SK-MEL-5 (cell line): ENCODE results near the gene LRAT. TPM values are rescaled to one million over a fixed set of nuclear protein-coding genes. Genes with fewer than 3 reads are reported as not detected.
"Not testable (repeated sequence)": the region's sequence is repeated elsewhere in the genome, so short reads cannot be mapped to it uniquely, and the experiment has no call there.

ENCODE experiments used
- DNase-seq: peaks from one replicate; pipeline ENCODE4 v3.0.0-alpha.2; 2016; ENCODE audit warnings: low read depth, low spot score
- in situ Hi-C: cut with HindIII; loops from 2 replicates; pipeline ENCODE4 v1.10.0; 2016; ENCODE audit warnings: low sequenced_read_pairs, high pct_unique_total_duplicates, low pct_unique_long_range_greater_than_20kb
- polyA plus RNA-seq, 2 experiments: library from polyadenylated mRNA; depleted of rRNA; stranded (reverse); fragments of >200 nt; gene quantifications; 2 replicates each; pipeline ENCODE4 v1.2.3, GENCODE V29; 2015
- total RNA-seq: library from RNA; depleted of rRNA; stranded (reverse); fragments of >200 nt; shearing (Covaris generic); gene quantifications from 2 replicates; pipeline ENCODE4 v1.2.3, GENCODE V29; 2014; rRNA removed

LRAT gene
- 10.3 and 12.7 TPM in 2 replicates for total RNA-seq
- polyA plus RNA-seq (2015; cell fraction: cytosol; rRNA removed), result 4.5 and 11.2 TPM in 2 replicates
- polyA plus RNA-seq (2015; cell fraction: nucleus; rRNA removed), result 62.6 and 67.0 TPM in 2 replicates

- in situ Hi-C loops, result no loop called here
These were observed at the start of gene LRAT for GRCh38 chr4:154743683-154744340. LRAT (plus strand) TSS chr4:154744000; CDS start chr4:154744327, 327 bp downstream.

DNA sequence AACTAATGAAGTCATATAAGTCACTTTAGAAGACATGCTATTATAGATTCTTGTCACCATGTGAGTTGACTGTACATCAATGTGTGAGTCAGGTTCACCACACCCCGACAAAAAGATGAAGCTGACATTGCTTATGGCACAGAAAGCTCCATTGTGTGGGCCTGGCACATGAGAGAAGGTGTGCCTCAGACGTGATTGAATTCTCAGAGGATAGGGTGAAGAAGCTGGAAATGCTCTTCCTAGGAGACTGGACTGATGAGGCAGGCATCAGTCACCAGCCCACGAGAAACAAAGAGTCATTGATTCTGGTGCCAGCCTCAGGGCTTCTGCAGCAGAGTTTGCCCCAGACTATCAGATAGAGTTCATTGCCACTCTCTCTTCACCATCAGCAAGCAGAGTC, 35.9 kb upstream of the LRAT start:
- in situ Hi-C loops, result no loop called here
- peak; percentile 98 for DNase-seq

More at GRCh38 chr4:154743683-154744340, at the start of gene LRAT:
- DNase-seq, result peak; percentile 41

GRCh38 chr4:154709550-154709949, 34.2 kb upstream of the LRAT start:
- in situ Hi-C loops, result no loop called here
- peak; percentile 29 for DNase-seq

DNA sequence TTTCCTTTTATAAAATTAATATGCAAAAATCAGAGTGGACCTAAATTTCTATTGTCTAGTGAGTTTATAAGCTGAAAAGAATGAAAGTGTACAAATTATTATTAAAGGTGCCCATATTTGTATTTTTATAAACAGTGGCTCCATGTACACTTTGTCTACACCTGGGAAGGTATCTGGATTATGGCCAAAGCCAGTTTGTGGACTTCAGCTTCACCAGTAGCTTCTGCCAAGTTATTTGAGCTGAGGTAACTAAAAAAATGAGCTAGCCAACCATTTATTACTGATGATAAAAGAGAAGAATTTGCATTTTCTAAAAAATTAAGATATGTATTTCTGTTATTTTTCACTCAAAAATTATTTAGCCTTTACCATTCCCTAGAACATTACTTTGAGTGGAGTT, 32.3 kb upstream of the LRAT start:
- in situ Hi-C loops, result no loop called here
- no peak for DNase-seq

DNA sequence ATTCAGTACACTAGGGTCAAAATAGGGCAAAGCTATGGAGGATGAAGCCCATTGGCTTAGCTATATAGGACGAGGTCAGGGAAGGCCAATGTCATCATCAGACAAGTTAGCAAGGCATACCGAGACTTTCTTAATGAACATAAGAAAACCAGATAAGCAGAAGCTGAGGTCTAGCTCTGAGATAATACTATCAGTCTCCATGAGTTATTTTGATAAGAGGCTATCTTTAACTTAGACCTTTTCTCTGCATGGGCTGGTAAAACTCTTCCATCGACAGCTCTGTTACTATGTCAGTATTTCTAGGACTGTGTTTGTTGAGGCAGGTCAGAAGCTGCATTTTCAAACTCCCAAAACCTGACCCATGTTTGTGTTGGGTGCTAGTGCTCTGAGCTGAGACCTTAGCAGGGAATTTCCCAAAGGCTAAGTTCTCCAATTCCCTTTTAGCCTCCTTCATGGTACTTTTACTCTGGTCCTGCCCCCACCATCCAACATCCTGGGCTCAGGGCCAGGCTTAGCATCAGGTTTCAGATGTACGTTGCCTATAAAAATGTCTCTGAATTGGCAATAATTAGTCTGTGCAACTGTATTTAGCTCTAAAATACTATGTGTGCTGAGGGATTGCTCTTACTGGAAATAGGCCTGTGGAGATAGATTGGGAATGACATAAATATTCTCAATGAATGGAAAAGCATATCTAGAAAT, 29.3 kb upstream of the LRAT start:
- no peak for DNase-seq
- in situ Hi-C loops, result no loop called here

DNA sequence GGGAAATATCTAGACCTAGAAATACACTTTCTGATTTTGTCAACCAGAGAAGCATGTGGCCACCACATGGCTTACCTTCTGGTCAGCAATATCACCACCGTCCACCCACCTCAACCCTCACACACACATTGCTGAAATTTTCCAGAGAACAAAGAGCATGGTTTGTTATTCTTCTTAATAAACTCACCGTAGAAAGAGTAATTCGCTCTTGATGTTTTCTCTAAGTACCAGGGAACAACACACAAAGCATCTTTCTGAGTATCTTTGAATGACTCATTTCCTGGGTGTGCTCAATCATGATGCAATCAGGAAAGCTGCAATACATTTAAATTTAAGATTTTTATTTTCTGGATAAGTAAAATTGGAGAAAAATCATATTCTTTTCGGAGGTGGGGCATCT, 24.7 kb upstream of the LRAT start:
- in situ Hi-C loops, result no loop called here
- DNase-seq, result peak; percentile 47

- in situ Hi-C loops, result no loop called here
- peak; percentile 13 for DNase-seq
These were observed 23.7 kb upstream of the LRAT start for GRCh38 chr4:154720123-154720522.

DNA sequence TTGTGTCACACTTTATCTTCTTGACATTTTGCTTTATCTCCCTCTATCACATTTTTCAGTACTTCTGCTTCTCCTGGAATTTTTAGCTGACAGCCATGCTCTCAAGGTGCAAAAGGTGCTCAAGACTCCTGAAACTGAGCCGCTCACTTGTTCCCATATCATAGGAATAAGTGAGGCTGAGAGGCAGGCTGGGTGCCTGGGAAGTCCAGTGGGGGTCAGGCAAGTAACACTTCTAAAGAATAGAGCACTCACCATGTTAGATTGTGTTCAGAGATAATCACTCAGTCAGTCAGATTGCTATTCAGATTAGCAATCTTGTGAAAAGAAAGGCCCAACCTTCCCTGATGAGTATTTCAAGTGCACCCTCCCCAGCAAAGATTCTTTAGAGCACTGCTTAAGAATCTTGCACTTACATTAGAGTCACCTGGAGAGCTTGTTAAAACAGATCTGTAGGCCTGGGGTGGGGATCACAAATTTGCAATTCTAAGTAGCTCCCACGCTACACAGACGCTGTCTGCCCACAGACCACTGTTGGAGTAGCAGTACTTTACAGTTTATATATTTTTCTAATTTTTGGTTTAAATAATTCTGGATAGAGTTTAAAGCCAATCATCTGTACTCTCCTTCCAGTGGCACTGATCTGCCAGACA, 23.1 kb upstream of the LRAT start:
- peak; percentile 9 for DNase-seq
- in situ Hi-C loops, result no loop called here

GRCh38 chr4:154722262-154722661, 21.5 kb upstream of the LRAT start:
- no peak for DNase-seq

GRCh38 chr4:154723601-154724000, 20.2 kb upstream of the LRAT start:
- in situ Hi-C loops, result not testable (repeated sequence)

More at GRCh38 chr4:154722262-154722661, 21.5 kb upstream of the LRAT start:
- in situ Hi-C loops, result no loop called here

DNA sequence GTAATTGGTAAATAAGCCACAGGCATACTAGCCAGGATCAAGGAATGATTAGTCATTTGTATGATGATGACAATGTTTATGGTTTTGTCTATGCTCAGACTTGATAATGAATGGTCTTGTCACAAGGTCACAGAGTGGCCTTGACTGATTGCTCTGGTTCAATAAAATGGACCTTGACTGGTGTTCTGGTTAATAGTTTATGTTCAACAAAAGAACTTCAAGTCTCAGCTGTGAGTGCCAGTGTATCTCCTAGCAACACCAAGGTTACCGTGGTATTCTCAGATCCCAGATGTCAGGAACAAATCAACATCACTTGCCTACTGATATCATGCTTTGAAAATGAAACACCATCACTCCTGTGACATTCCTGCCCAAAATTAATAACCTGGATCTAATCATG, 16.3 kb upstream of the LRAT start:
- in situ Hi-C loops, result no loop called here

More at GRCh38 chr4:154723601-154724000, 20.2 kb upstream of the LRAT start:
- DNase-seq, result not testable (repeated sequence)

DNA sequence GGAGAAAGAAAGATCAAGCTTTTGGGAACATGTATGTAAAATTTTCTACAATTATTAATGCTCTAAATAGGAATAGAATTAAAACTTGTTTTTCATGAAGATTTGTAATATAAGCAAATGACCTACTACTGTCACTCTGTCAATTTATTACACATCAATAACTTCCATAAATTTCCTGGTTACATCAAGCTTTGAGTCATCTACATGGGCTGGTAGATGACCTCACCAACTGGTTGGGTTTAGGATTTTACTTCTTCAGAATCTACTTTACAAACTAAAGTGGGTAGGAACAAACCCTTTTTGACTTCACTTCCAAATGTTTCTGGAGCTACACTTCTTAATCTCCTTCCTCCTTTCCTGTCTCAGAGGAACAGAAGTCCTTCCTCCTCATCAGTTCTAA, 12.0 kb upstream of the LRAT start:
- DNase-seq, result no peak
- in situ Hi-C loops, result no loop called here

More for the DNA sequence above, 16.3 kb upstream of the LRAT start:
- no peak for DNase-seq

GRCh38 chr4:154732669-154733068, 11.1 kb upstream of the LRAT start:
- no peak for DNase-seq

DNA sequence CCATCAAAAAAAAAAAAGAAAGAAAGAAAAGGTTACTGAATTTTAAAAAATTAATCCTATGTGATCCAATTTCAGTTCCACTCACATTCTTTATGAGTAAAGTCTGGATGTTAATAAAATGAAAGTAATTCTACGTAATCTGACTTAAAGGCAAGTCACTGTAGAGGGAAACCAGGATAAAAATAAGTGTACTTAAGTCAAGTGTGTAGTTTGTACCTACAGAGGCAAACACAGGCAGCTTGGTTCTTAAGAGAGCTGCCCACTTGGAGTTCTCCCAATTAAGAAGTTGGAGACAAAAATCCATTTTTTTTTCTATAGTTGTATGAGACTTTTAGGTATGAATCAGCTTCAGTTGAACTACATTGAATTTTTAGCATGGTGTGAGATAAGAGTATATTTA, 7.0 kb upstream of the LRAT start:
- no peak for DNase-seq
- in situ Hi-C loops, result no loop called here

More at GRCh38 chr4:154732669-154733068, 11.1 kb upstream of the LRAT start:
- in situ Hi-C loops, result no loop called here

DNA sequence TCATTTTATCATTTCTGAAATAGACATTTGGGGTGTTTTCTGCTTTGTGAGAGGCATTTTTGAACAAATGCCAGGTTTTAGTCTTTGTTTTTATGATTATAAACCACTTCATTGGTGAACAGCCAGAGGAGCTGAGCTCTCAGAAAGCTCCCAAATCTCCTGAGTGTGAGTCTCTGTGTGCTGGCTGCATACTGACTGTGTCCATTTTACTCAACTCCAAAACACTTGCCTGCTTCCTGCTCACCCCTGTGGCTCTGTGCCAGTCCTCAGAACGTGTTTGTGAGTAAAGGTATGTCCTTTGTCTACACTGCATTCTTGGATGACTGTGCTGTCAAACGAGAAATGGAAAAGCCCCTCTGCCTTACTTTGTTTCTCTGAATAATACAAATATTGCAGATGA, 5.4 kb upstream of the LRAT start:
- in situ Hi-C loops, result no loop called here
- DNase-seq, result no peak

DNA sequence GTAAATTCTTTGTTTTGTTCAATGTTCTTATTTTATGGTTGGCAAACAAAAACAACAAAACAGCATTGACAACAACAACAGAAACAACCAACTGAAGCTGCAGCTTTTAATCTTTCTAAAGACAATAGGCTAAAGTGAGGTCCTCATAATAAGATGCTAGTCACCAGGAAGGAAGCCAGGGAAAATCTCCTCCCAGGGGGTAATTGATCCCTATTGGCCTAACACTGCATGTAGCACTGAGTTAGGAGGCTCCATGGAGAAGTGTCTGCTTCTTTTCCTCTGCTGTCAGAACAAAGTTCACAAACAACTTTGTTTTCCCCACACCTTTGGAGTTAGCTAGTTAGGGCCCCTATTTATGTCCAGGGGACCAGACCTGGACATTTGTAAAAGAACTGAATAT, 4.7 kb upstream of the LRAT start:
- in situ Hi-C loops, result no loop called here
- DNase-seq, result no peak

- no peak for DNase-seq
- in situ Hi-C loops, result no loop called here
These were observed 3.3 kb upstream of the LRAT start for GRCh38 chr4:154740462-154740861.

DNA sequence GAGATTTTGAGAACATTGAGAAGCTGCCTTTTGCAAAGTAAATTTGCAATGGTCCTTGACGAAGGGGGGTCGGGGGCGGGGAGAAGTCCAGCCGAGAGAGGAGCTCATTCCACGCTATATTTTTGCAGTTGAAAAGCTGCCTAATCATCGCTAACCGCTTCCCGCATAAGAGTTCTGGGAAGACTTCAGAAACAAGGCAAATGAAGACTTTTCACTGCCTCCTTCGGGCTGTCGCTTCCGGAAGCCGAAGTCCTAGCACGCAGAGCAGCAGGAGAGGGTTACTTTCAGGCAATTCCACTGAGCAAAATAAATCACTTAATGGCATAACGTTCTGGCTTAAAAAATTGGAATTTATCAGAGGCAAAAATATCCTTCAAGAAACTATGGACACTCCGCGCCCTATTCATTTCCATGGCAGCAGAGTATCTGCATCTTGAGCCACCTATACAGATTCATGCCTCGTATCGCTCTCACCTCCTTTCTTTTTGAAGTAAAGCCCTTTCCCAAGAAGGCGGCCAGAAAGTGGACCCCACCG, 2.6 kb upstream of the LRAT start:
- no peak for DNase-seq
- in situ Hi-C loops, result no loop called here
